Amygdala (tissue), 56 donors: ENCODE measurements around the gene LRCOL1.

Source experiments
- DNase-seq, 56 donors: peaks; one replicate each; lab custom pipeline; 2025; lab: John Stamatoyannopoulos, UW

The LRCOL1 gene

DNA sequence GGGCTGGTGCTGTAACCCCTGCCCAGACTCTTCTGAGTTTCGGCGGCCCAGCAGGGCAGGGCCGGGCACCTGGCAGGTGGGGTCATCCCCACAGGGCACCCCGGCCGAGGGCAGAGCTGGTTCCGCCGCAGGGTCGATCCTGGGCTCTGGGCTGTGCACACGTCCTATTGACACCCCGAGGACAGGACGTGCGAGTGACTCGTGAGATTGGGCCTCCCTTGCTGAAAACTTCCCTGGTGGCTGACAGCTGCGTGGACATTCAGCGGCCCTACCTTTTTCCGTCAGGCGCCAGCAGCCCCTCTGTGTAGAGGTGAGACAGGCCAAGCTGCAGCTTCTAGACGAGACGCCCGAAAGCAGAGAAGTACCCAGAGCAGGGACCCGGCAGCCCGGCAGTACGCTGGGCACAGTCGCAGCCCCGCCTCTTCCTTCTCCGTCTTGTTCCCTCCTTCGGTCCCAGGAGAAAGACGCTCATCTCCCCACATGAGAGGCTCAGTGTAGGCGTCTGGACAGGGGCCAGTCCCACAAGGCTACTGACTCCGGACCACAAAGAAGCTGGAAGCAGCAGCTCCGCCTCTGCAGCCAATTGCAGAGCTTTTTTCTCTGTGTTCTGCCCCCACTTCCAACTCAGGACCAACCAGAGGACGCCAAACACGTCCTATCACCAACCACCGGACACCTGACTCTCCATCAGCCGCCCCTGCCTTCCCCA is at the start of gene LRCOL1:
Gene LRCOL1, minus strand, starts transcription at position 532 of the 709 bp plus-strand sequence. CDS start 4,331 bp downstream, outside the sequence.
- peak in 9 of 56 donors; percentile 12 to 38 (median 18) for DNase-seq

- DNase-seq, result no peak
These were observed 49.7 kb upstream of the LRCOL1 start for GRCh38 chr12:132660052-132660451.

DNA sequence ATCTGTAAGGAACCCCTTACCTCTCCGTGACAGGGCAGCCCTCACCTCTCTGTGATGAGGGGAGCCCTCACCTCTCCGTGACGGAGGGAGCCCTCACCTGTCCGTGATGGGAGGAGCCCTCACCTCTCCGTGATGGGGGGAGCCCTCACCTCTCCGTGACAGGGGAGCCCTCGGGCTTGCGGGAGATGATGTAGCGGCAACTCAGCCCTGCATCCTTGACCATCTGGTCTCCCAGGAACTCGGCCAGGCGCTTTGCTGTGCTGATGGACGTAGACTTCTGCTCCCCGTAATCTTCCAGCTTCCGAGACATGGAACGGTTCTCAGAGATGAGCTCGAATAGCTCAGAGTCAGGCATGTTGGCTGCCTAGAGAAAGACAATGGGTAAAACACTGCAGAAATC is 48.8 kb upstream of the LRCOL1 start:
- no peak for DNase-seq

GRCh38 chr12:132658149-132658894 is 47.9 kb upstream of the LRCOL1 start:
- DNase-seq, result no peak

GRCh38 chr12:132657004-132657727 is 46.8 kb upstream of the LRCOL1 start:
- no peak for DNase-seq

GRCh38 chr12:132653567-132654290 is 43.3 kb upstream of the LRCOL1 start:
- no peak for DNase-seq

DNA sequence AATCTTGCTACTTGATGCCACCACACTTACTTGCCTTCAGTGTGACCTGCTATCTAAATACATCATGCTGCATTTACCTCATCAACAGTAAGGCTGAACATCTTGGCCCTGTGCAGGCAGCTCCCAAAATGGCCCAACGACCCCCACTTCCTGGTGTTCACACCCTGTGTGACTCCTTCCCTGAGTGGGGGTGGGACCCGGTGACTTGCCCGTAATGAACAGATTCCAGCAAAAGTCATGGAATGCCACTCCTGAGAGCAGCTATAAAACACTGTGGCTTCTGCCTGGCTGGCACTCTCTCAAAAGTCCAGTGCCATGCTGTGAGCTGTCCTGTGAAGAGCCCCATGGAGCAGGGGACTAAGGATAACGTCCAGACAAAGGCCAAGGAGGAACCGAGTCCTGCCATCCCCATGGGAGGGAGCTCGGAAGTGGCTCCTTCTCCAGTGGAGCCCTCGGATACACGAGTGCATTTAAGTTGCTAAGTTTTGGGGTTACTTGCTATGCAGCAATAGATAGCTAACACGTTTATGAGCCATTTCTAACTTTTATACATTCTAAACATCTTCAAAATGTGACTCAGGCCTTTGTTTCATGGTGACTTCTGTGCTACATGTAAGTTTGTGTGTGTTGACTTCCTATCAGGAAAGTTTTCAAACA is 41.2 kb upstream of the LRCOL1 start:
- no peak for DNase-seq

DNA sequence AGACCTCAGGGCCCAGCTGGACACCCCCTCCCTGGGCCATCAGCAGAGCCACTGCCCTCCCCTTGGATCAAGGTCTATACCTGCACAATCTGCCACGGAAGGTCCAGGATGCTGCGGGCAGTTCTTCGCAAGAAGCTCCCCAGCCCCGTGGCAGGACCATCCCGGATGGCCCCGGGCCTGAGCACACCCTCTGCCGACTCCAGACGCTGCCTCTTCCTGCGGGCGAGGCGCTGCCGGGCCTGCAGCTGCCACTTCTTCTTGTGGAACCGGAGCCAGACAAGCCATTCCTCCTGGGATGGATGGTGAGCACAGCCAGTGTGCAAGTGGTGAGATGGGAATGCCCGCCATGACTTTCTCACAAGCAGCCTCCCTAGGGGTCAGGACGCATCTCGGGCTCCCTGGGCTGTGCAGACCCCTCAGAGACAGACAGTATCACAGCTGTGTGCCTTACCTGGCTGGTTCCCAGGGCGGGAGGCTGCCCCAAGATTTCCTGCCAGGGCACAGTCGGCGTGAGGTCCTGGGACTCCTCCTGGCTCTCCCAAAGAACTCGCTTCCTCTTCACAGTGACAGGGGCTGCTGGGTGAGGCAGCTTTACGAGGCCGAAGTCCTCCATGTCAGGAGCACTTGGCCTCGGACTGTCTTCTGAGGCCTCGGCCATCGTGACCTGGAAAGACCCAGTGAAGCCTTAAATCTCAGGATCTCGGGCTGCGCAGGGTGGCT is 39.0 kb upstream of the LRCOL1 start:
- no peak for DNase-seq

- no peak for DNase-seq
These were observed 38.3 kb upstream of the LRCOL1 start for GRCh38 chr12:132648616-132649225.

GRCh38 chr12:132647858-132648257 is 37.5 kb upstream of the LRCOL1 start:
- DNase-seq, result no peak

- no peak for DNase-seq
These were observed 36.5 kb upstream of the LRCOL1 start for GRCh38 chr12:132646850-132647249.

GRCh38 chr12:132642846-132643835 is 32.8 kb upstream of the LRCOL1 start:
- DNase-seq, result no peak

DNA sequence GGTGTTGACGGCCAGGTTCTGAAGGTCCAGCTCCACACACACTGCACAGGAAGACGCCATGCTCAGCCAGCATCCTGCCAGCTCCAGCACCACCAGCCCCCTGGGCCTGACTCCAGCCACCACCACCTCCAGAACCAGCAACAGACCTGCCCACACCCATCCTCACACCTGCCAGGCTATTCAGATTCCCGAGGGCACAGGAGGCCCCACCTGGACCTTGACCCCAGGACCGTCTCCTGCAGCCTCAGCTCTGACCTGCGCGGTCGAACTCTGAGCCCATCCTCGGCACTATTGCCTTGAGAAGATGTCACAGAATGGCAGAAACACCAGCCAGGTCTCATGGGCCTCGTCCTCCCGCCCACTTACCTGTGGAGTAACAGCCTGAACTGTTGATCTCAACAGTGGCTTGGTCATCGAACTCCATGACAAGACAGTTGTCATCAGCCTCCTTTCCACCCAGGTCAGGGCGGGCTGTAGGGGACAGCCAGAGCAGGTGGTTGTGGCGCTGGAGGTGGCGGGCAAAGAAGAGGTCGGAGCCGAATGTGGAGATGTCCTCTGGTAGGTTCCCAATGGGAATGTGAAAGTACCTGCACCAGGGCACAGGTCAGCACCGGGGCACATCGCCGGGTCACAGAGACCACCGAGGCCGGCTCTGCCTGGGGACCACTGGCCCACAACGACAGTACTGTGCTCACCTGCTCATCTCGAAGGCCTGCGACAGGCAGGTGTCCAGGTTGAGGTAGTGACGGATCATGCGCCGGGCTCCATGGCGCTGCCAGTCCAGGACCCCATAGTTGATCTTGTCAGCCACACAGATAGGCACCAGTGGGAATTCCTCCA is 31.6 kb upstream of the LRCOL1 start:
- no peak for DNase-seq

- no peak for DNase-seq
These were observed 30.6 kb upstream of the LRCOL1 start for GRCh38 chr12:132640936-132641335.

- no peak for DNase-seq
These were observed 29.7 kb upstream of the LRCOL1 start for GRCh38 chr12:132639956-132640520.
